Fibroblast of lung (primary cell): ENCODE data around the gene FAM222A. TPM values are rescaled to one million over a fixed set of nuclear protein-coding genes. Genes with fewer than 3 reads are reported as not detected.

Experiments
- DNase-seq, 2 donors: peaks; one replicate each; pipeline versions ENCODE4 v3.0.0 to v3.0.0-alpha.2; 2010; ENCODE audit warnings: low read depth in 2 of 2
- H2AFZ ChIP-seq: 2 replicates; pipeline ENCODE4 v1.5.1; 2012; ENCODE audit warnings: low read length, control low read depth, inconsistent platforms
- H3K27ac ChIP-seq: 2 replicates; pipeline ENCODE4 v1.5.1; 2011; ENCODE audit warnings: low read length, control low read depth; ENCODE audit not compliant: insufficient read depth
- H3K27me3 ChIP-seq: 2 replicates; pipeline ENCODE4 v1.5.1; 2011; ENCODE audit warnings: mild to moderate bottlenecking, low read length; ENCODE audit not compliant: control insufficient read depth, insufficient read depth
- H3K36me3 ChIP-seq: 2 replicates; pipeline ENCODE4 v1.5.1; 2011; ENCODE audit warnings: low read length; ENCODE audit not compliant: control insufficient read depth, insufficient read depth
- H3K4me1 ChIP-seq: 2 replicates; pipeline ENCODE4 v1.5.1; 2011; ENCODE audit warnings: low read length; ENCODE audit not compliant: control insufficient read depth, insufficient read depth; ENCODE audit errors: extremely low read depth
- H3K4me2 ChIP-seq: 2 replicates; pipeline ENCODE4 v1.5.1; 2011; ENCODE audit warnings: low read length, control low read depth; ENCODE audit not compliant: insufficient read depth; ENCODE audit errors: extremely low read depth
- H3K4me3 ChIP-seq, 4 experiments: fragments of 200-600 bp in 1 of 4; sonication (generic) in 1 of 4; replicated peaks in 1 of 4; 2 replicates each; pipeline ENCODE4 v1.5.1; 2011 to 2016; ENCODE audit warnings: low read length in 4 of 4, low read depth in 3 of 4, mild to moderate bottlenecking in 3 of 4, control low read depth in 2 of 4, inconsistent platforms in 1 of 4, mixed read lengths in 1 of 4; ENCODE audit not compliant: insufficient read depth in 1 of 4; ENCODE audit errors: control extremely low read depth in 1 of 4
- H3K79me2 ChIP-seq: 2 replicates; pipeline ENCODE4 v1.5.1; 2012; ENCODE audit warnings: mild to moderate bottlenecking, low read length, inconsistent platforms; ENCODE audit not compliant: control insufficient read depth, insufficient read depth
- H3K9ac ChIP-seq: 2 replicates; pipeline ENCODE4 v1.5.1; 2011; ENCODE audit warnings: mild to moderate bottlenecking, low read length, control low read depth; ENCODE audit not compliant: insufficient read depth
- H3K9me3 ChIP-seq: 2 replicates; pipeline ENCODE4 v1.5.1; 2012; ENCODE audit warnings: low read depth, low read length; ENCODE audit not compliant: control insufficient read depth, insufficient read depth
- H4K20me1 ChIP-seq: 2 replicates; pipeline ENCODE4 v1.5.1; 2011; ENCODE audit warnings: low read length; ENCODE audit not compliant: control insufficient read depth, insufficient read depth; ENCODE audit errors: extremely low read depth
- EZH2 ChIP-seq: IDR thresholded peaks from 2 replicates; pipeline ENCODE4 v1.5.1; 2012; ENCODE audit warnings: low read length, control low read depth, mild to moderate bottlenecking; ENCODE audit errors: missing control alignments
- polyA plus RNA-seq, 2 donors: library from polyadenylated mRNA; depleted of rRNA in 1 of 2; stranded (reverse) in 1 of 2; unstranded in 1 of 2; fragments of >200 nt; gene quantifications; 2 replicates each; pipeline ENCODE4 v1.2.1, GENCODE V29; 2011 to 2012; ENCODE audit warnings: missing spikeins in 1 of 2
- total RNA-seq: library from RNA; depleted of rRNA; stranded (reverse); fragments of >200 nt; gene quantifications from 2 replicates; pipeline ENCODE4 v1.2.1, GENCODE V29; 2014
- TF ChIP-seq, protein P1 (sequence below), 2 donors: IDR thresholded peaks in 1 of 2; conservative IDR thresholded peaks in 1 of 2; 1 replicate in 1 of 2; 2 replicates in 1 of 2; pipeline ENCODE4 v1.5.1; 2011 to 2012; ENCODE audit warnings: low read length in 2 of 2, control low read depth in 1 of 2, inconsistent platforms in 1 of 2, low read depth in 1 of 2, mild to moderate bottlenecking in 1 of 2

FAM222A gene
- total and polyA plus RNA-seq, 2 donors (not counting 1 experiment from before 2014, with no cell fraction given): 0.05 TPM; not detected in 1

DNA sequence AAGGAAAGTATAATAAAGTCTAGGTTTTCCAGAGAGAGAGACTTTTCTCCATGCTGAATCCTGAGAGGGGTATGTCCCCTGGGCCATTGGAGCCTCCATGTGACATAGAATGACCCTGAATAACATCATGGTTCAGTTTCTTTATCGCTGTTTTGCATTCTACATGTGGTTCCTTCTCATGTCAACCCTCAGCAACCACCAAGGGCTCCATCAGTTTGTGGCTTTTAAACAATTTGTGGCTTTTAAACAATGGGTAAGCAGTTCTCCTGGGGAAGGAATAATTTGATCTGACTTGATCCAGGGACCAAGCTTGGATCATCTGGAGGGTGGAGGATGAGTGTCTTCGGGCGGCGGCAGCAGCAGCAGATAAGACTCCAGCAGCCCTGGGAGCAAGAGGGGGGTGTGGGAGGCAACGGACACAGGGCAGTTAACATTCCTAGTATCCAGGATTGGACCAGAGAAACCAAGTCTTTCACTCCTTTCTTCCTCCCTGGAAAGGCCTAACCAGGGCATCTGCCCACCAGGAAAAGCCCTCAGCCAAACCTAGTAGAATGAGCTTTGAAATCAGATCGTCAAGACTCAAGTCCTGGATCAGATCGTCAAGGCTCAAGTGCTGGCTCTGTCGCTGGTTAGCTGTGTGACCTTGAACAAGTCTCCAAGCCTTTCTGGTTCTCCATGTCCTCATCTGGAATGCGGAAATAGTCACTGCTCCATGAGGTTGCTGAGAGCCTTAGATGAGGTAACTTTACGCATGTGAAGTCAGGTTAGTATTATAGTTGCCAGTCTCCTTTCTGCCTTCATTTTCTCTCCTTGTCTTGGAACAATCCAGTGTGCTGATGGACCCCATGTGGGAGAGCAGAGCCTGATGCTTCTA, 27.8 kb upstream of the FAM222A start:
- no peak for DNase-seq

DNA sequence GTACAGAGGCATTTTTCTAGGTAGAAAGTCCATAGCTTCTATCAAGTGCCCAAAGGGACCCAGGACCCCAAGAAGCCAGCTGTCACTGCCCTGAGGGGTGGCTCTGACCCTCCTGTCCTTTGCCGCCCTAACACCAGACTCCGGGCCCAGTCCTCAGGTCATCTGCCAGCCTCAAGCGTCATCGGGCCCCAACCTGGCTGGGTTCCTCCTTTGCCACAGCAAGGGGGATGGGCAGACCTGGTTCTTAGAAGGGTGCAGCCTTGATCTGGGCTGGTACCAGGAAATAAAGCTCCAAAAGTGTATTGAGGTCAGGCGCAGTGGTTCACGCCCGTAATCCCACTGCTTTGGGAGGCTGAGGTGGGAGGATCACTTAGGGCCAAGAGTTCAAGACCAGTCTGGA, 27.1 kb upstream of the FAM222A start:
- no peak overlapping the region for H3K27ac ChIP-seq
- no peaks in the 10 kb centered on the region for H3K4me1 ChIP-seq
- no peak overlapping the region for H3K4me2 ChIP-seq
- H3K9me3 ChIP-seq: no peaks in the 10 kb centered on the region
- H3K36me3 ChIP-seq: no peaks in the 10 kb centered on the region
- DNase-seq: no peak
- H2AFZ ChIP-seq: no peak overlapping the region
- H3K79me2 ChIP-seq: no peaks in the 10 kb centered on the region
- TF ChIP-seq, protein P1, sequence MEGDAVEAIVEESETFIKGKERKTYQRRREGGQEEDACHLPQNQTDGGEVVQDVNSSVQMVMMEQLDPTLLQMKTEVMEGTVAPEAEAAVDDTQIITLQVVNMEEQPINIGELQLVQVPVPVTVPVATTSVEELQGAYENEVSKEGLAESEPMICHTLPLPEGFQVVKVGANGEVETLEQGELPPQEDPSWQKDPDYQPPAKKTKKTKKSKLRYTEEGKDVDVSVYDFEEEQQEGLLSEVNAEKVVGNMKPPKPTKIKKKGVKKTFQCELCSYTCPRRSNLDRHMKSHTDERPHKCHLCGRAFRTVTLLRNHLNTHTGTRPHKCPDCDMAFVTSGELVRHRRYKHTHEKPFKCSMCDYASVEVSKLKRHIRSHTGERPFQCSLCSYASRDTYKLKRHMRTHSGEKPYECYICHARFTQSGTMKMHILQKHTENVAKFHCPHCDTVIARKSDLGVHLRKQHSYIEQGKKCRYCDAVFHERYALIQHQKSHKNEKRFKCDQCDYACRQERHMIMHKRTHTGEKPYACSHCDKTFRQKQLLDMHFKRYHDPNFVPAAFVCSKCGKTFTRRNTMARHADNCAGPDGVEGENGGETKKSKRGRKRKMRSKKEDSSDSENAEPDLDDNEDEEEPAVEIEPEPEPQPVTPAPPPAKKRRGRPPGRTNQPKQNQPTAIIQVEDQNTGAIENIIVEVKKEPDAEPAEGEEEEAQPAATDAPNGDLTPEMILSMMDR (conservative IDR thresholded peaks at IDR 0.05 in 1 of 2, IDR thresholded peaks at IDR 0.05 in 1 of 2; ENCODE audit: low read depth in 1 of 2, low read length in 2 of 2): no peak
- no peaks in the 10 kb centered on the region for H4K20me1 ChIP-seq
- H3K9ac ChIP-seq: no peak overlapping the region
- H3K27me3 ChIP-seq: no peaks in the 10 kb centered on the region
- H3K4me3 ChIP-seq: no peak overlapping the region

More for the DNA sequence above, 27.8 kb upstream of the FAM222A start:
- no peak overlapping the region for H3K4me2 ChIP-seq
- H3K4me3 ChIP-seq: no peak overlapping the region
- H3K27ac ChIP-seq: no peak overlapping the region
- H3K36me3 ChIP-seq: no peaks in the 10 kb centered on the region
- H3K4me1 ChIP-seq: no peaks in the 10 kb centered on the region
- no peaks in the 10 kb centered on the region for H4K20me1 ChIP-seq
- no peak overlapping the region for H2AFZ ChIP-seq
- H3K9ac ChIP-seq: no peak overlapping the region
- no peaks in the 10 kb centered on the region for H3K79me2 ChIP-seq
- no peaks in the 10 kb centered on the region for H3K9me3 ChIP-seq
- H3K27me3 ChIP-seq: no peaks in the 10 kb centered on the region
- TF ChIP-seq EZH2: no peak
- TF ChIP-seq, protein P1 (conservative IDR thresholded peaks at IDR 0.05 in 1 of 2, IDR thresholded peaks at IDR 0.05 in 1 of 2; ENCODE audit: low read depth in 1 of 2, low read length in 2 of 2): no peak

DNA sequence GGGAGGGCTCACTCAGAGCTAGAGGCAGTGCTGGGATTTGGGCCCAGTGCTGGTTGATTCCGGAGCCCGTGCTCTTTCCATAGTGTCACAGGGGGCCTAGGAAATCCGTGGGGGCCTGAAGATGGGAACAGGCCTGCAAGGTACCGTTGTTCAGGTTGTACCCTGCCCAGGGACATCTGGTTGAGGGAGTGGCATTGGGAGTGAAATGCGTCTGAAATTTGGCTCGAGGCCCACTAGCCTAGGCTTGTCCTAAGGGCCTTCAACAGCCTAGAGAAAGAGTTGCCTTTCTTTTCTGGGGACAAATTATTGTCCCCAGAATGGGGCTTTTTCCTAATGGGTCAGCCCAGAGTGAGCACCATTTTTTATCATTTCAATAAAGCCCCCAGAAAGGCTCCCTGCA, 26.4 kb upstream of the FAM222A start:
- DNase-seq: no peak
- TF ChIP-seq, protein P1 (conservative IDR thresholded peaks at IDR 0.05 in 1 of 2, IDR thresholded peaks at IDR 0.05 in 1 of 2; ENCODE audit: low read depth in 1 of 2, low read length in 2 of 2): no peak
- TF ChIP-seq EZH2: no peak
- no peaks in the 10 kb centered on the region for H3K79me2 ChIP-seq
- H3K27ac ChIP-seq: no peak overlapping the region
- no peaks in the 10 kb centered on the region for H3K36me3 ChIP-seq
- no peak overlapping the region for H3K9ac ChIP-seq
- no peaks in the 10 kb centered on the region for H3K27me3 ChIP-seq
- H3K4me3 ChIP-seq: no peak overlapping the region
- H3K4me2 ChIP-seq: no peak overlapping the region
- no peaks in the 10 kb centered on the region for H3K9me3 ChIP-seq
- H3K4me1 ChIP-seq: no peaks in the 10 kb centered on the region
- no peak overlapping the region for H2AFZ ChIP-seq
- H4K20me1 ChIP-seq: no peaks in the 10 kb centered on the region
